IgD-negative memory B cell (primary cell): ENCODE results near the gene CACNB1. TPM values are rescaled to one million over a fixed set of nuclear protein-coding genes. Genes with fewer than 3 reads are reported as not detected.
A peak's percentile ranks its signal among the peaks of the same experiment; 100 is the strongest.

Source experiments
- H3K27ac Mint-ChIP-seq, 3 donors: one replicate each; pipeline ENCODE4 v1.8.0; 2020 to 2022; ENCODE audit warnings: mild to moderate bottlenecking in 3 of 3, mixed read lengths in 3 of 3, moderate library complexity in 1 of 3
- H3K27me3 Mint-ChIP-seq: one replicate; pipeline ENCODE4 v1.8.0; 2021; ENCODE audit warnings: mixed read lengths
- H3K36me3 Mint-ChIP-seq: one replicate; pipeline ENCODE4 v1.8.0; 2020; ENCODE audit warnings: mild to moderate bottlenecking, mixed read lengths
- H3K4me1 Mint-ChIP-seq, 3 donors: one replicate each; pipeline ENCODE4 v1.8.0; 2020 to 2022; ENCODE audit warnings: mixed read lengths in 3 of 3, mild to moderate bottlenecking in 1 of 3
- H3K4me3 Mint-ChIP-seq, 4 donors: one replicate each; pipeline ENCODE4 v1.8.0; 2020 to 2022; ENCODE audit warnings: mild to moderate bottlenecking in 4 of 4, mixed read lengths in 4 of 4, moderate library complexity in 3 of 4
- H3K9me3 Mint-ChIP-seq, 3 donors: one replicate each; pipeline ENCODE4 v1.8.0; 2020 to 2021; ENCODE audit warnings: mixed read lengths in 3 of 3, mild to moderate bottlenecking in 1 of 3
- polyA plus RNA-seq: library from polyadenylated mRNA; unstranded; fragments of 300-500 nt; fragmentation: Illumina TruSeq; gene quantifications from one replicate; pipeline ENCODE4 v1.2.3, GENCODE V29; 2021

CACNB1 gene
- polyA plus RNA-seq, 1 donor from 2014 or later: 0.45 TPM

DNA sequence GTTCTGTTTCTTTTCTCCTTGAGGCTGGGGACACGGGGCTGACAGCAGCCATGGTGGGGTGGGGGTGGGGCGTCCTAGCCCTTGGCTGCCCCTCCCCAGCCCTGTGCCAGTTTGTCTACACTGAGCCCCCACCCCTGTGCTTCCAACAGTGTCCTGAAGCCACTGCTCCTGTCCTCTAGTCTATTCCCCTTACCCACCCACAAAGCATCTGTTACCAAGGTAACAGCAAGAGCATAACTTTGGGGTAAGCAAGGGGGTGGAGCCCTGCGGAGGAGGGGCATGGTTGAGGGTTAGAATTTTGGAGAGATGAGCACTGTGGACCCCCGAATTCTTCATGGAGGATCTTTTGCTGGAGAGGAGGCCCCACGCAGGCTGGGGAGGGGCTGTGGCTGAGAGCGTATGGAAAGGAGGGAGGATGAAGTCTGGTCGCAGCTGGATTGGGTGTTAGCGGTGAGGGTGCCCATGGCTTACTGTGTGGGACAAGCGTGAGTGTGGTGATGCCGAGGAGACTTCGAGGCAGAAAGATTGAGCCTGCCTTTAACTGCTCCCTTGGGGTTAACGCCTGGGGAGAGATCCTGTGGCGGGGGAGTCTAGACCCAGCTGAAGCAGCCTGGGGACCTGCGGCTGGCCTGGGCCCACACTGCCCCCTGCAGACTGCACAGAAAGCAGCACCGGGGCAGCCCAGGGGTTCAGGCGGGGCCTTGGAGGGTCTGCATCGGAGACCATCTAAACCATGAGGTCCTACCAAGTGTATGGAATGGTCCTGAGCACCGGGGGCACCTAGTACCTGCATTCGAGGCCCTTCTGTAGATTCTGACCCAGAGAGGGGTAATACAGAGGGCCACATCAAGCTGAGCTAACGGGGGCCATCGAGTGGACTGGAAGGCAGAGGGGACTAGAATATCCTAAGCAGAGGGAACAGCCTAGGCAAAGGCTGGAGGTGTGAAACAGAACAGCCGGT, 34.4 kb upstream of the CACNB1 start:
- Mint-ChIP-seq H3K4me1 (peaks cover 8 to 10% (median 10%) of the 10 kb centered on the region in 3 donors), H3K4me3 (peak overlapping the region in 2 of 4 donors; percentile 74 to 75), H3K9me3 (no peaks in the 10 kb centered on the region), H3K36me3 (no peaks in the 10 kb centered on the region), H3K27me3 (peaks cover 36% of the 10 kb centered on the region), H3K27ac (peak overlapping the region in 2 of 3 donors; percentile 11 to 57)

DNA sequence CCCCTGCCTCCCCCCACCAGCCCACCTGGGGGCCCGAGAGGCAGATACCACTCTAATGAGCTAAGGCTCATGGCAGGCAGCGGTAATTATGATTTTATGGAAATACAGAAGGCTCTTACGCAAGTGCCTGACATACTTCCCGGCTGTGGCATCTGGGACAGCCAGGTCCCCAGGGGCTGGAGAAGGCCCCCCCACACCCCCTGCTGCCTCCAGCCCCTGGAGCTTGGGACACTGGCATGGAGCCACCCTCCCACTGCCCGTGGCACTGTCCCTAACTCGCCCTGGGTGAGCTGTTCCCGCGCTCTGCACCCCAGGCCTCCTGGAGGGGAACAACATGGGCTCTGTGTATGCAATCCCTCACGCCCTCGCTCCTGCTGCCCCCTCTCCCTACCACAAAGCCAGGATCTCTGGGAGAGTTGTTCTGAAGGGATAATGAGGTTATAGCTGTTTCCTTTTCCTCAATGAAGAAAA, 33.7 kb upstream of the CACNB1 start:
- Mint-ChIP-seq H3K9me3 (no peaks in the 10 kb centered on the region), H3K36me3 (no peaks in the 10 kb centered on the region), H3K27ac (peak overlapping the region in 1 of 3 donors; percentile 57), H3K27me3 (peaks cover 38% of the 10 kb centered on the region), H3K4me3 (no peak overlapping the region), H3K4me1 (peaks cover 10 to 12% (median 11%) of the 10 kb centered on the region in 3 donors)

GRCh38 chr17:39230361-39230760, 32.9 kb upstream of the CACNB1 start:
- Mint-ChIP-seq H3K4me1 (peaks cover 8 to 16% (median 13%) of the 10 kb centered on the region in 3 donors), H3K4me3 (no peak overlapping the region), H3K27me3 (peaks cover 42% of the 10 kb centered on the region), H3K27ac (no peak overlapping the region), H3K36me3 (no peaks in the 10 kb centered on the region), H3K9me3 (peaks cover 0 to 2% (median 0%) of the 10 kb centered on the region in 3 donors)

DNA sequence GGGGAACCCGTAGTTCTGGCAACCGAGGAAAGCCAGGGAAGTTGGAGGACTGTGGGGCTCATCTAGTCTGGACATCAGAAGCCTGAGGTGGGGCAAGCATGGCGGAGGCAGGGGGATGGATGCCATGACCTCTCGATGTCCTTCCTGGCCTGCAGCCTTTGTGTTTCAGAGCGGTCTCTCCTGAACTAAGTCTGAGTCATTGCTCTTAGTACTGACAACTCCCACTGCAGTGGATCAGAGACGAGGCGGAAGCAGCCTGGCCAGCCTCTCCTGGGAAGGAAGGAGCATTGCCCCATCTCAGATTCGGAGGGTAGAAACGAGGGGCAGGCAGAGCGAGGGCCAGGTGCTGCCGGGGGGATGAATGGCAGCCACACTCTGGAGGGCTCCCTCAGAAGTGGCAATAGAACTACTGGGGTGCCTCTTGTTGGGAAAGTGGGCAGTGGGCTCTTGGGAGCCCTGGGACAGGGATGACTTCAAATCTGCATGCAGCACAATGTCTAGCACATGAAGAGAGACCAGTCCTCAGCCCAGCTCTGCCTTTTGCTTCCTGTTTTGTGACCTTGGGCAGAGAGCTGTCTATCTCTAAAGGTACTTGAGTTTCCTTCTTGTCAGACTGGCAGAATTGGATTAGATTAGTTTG, 31.9 kb upstream of the CACNB1 start:
- H3K27me3 Mint-ChIP-seq: peaks cover 44% of the 10 kb centered on the region
- peaks cover 8 to 16% (median 13%) of the 10 kb centered on the region in 3 donors for H3K4me1 Mint-ChIP-seq
- no peak overlapping the region for H3K27ac Mint-ChIP-seq
- H3K9me3 Mint-ChIP-seq: peaks cover 0 to 2% (median 0%) of the 10 kb centered on the region in 3 donors
- H3K36me3 Mint-ChIP-seq: no peaks in the 10 kb centered on the region
- no peak overlapping the region for H3K4me3 Mint-ChIP-seq

DNA sequence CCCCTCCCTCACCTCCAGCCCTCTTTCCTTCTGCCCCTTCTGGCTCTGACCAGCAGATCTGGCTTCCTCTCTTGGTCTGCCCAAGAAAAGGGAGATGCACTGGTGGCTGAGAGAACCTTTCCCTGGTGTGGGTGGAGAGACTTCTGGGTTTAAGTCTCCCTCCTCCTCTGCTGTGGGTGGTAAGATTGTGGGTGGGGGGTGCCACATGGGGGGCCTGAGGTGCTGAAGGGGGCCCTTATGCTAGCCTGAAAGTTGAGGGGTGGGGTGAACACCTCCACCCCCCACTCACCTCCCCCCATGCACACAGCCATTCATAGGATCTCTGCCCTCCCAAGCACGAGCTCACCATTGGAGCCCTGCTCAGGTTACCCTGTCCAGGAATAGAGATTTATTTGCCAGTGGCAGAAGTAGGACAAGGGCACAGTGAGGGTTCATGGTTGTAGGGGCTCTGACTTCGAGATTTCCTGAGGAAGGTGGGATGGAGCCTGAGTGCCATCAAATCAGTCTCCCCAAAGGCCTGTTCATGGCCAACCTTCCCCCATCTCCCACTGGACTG, 30.0 kb upstream of the CACNB1 start:
- Mint-ChIP-seq H3K4me3 (peak overlapping the region in 1 of 4 donors; percentile 17), H3K9me3 (peaks cover 0 to 2% (median 0%) of the 10 kb centered on the region in 3 donors), H3K27ac (peak overlapping the region in 1 of 3 donors; percentile 44), H3K27me3 (peaks cover 48% of the 10 kb centered on the region), H3K4me1 (peaks cover 10 to 16% (median 13%) of the 10 kb centered on the region in 3 donors), H3K36me3 (no peaks in the 10 kb centered on the region)

GRCh38 chr17:39225959-39226683, 28.7 kb upstream of the CACNB1 start:
- Mint-ChIP-seq H3K4me3 (peak overlapping the region; percentile 68 to 92 (median 78)), H3K27ac (peak overlapping the region in 1 of 3 donors; percentile 39), H3K36me3 (no peaks in the 10 kb centered on the region), H3K4me1 (peaks cover 5 to 10% (median 6%) of the 10 kb centered on the region in 3 donors), H3K27me3 (peaks cover 39% of the 10 kb centered on the region), H3K9me3 (peaks cover 0 to 2% (median 0%) of the 10 kb centered on the region in 3 donors)

DNA sequence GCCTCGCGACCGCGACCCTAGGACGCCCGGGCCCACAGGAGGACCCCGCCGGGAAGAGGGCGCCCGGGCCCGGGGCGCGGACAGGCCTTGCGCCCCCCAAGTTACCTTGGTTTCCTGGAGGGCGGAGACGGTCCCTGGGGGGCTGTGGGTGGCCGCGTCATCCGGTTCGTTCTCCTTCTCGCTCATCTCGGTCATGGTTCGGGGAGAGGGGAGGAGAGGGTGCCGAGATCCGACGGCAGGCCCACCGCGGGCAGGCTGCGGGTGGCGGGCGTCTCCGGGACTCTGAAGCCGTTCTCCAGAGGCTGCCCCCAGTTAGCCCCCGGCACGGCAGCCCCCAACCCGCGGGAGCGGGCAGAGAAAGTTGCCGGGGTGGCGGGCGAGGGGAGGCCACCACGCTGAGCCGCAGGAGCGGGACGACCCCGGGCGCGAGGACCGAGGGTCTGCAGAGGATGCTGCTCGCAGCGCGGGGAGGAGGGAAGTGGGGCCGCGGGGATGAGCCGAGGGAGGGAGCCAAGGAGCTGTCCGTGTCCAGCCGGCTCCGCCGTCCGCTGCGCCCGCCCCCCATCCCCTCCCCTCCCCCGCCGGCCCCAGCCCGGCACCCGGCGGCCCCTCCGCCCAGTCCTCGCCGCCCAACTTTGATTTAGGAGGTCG, 28.0 kb upstream of the CACNB1 start, which contains the start of gene STAC2:
Gene STAC2 (minus strand): TSS at position 638 of the 651 bp plus-strand sequence. CDS start 443 bp downstream, at position 195.
- H3K9me3 Mint-ChIP-seq: peaks cover 0 to 2% (median 0%) of the 10 kb centered on the region in 3 donors
- H3K27me3 Mint-ChIP-seq: peaks cover 37% of the 10 kb centered on the region
- peak within 1 kb of the TSS in 1 of 3 donors; percentile 39 for H3K27ac Mint-ChIP-seq
- H3K4me3 Mint-ChIP-seq: peak within 1 kb of the TSS; percentile 74 to 92 (median 78)
- no peaks in the 10 kb centered on the region for H3K36me3 Mint-ChIP-seq
- peaks cover 5 to 10% (median 6%) of the 10 kb centered on the region in 3 donors for H3K4me1 Mint-ChIP-seq

GRCh38 chr17:39224778-39225307, 27.4 kb upstream of the CACNB1 start:
- Mint-ChIP-seq H3K27me3 (peaks cover 36% of the 10 kb centered on the region), H3K9me3 (peaks cover 0 to 2% (median 0%) of the 10 kb centered on the region in 3 donors), H3K36me3 (no peaks in the 10 kb centered on the region), H3K4me1 (peaks cover 5 to 9% (median 6%) of the 10 kb centered on the region in 3 donors), H3K27ac (no peak overlapping the region), H3K4me3 (peak overlapping the region; percentile 54 to 92 (median 69))

GRCh38 chr17:39223907-39224777, 26.7 kb upstream of the CACNB1 start:
- no peaks in the 10 kb centered on the region for H3K36me3 Mint-ChIP-seq
- H3K4me1 Mint-ChIP-seq: peaks cover 4 to 6% (median 5%) of the 10 kb centered on the region in 3 donors
- H3K9me3 Mint-ChIP-seq: peaks cover 0 to 2% (median 0%) of the 10 kb centered on the region in 3 donors
- H3K27ac Mint-ChIP-seq: peak overlapping the region in 1 of 3 donors; percentile 25
- H3K27me3 Mint-ChIP-seq: peaks cover 31% of the 10 kb centered on the region
- peak overlapping the region in 2 of 4 donors; percentile 54 to 71 for H3K4me3 Mint-ChIP-seq

- H3K9me3 Mint-ChIP-seq: peaks cover 0 to 2% (median 0%) of the 10 kb centered on the region in 3 donors
- H3K36me3 Mint-ChIP-seq: no peaks in the 10 kb centered on the region
- H3K27me3 Mint-ChIP-seq: peaks cover 29% of the 10 kb centered on the region
- H3K27ac Mint-ChIP-seq: peak overlapping the region in 1 of 3 donors; percentile 25
- H3K4me1 Mint-ChIP-seq: peaks cover 5 to 9% (median 5%) of the 10 kb centered on the region in 3 donors
- H3K4me3 Mint-ChIP-seq: peak overlapping the region in 2 of 4 donors; percentile 28 to 54
Observed at GRCh38 chr17:39222866-39223834, 25.7 kb upstream of the CACNB1 start.

DNA sequence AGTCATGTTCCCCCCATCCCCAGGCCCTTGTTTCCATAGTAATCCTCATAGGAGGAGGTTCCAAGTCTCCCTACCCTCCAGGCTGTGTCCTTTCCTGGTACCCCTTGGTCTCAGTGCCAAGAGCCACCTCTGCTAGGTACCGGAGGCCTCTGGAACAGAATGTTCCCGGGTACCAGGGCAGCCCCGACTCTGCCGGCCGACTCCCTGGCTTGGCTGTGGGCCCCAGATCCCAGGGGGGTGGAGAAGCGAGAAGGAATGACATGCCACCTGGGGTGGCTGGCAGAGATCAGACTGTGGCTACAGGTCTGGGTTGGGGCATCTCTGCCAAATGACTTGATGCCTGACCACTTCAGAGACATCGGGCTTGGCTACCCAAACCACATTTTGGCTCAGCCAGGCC, 24.7 kb upstream of the CACNB1 start:
- Mint-ChIP-seq H3K4me3 (peak overlapping the region in 1 of 4 donors; percentile 17), H3K27ac (no peak overlapping the region), H3K4me1 (peaks cover 5 to 9% (median 5%) of the 10 kb centered on the region in 3 donors), H3K9me3 (peaks cover 0 to 2% (median 0%) of the 10 kb centered on the region in 3 donors), H3K36me3 (no peaks in the 10 kb centered on the region), H3K27me3 (peaks cover 21% of the 10 kb centered on the region)

DNA sequence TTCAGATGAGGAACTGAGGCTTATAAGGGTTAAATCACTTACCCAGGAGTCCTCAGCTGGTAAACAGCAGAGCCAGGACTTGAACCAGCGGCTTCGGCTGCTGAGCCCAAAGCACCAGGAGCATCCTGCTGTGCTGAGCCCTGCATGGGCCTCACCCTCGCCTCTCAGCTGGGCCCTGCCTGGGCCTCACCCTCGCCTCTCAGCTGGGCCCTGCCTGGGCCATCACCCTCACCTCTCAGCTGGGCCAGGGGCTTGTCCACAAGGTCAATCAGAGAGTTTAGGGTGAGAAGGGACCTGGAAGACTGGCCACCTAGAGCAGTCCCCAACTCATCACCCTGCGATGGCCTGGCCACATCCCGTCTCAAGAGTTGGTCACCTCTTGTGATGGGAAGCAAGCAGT, 24.1 kb upstream of the CACNB1 start:
- peaks cover 5 to 9% (median 5%) of the 10 kb centered on the region in 3 donors for H3K4me1 Mint-ChIP-seq
- H3K27me3 Mint-ChIP-seq: peaks cover 23% of the 10 kb centered on the region
- no peaks in the 10 kb centered on the region for H3K36me3 Mint-ChIP-seq
- H3K4me3 Mint-ChIP-seq: no peak overlapping the region
- H3K27ac Mint-ChIP-seq: no peak overlapping the region
- H3K9me3 Mint-ChIP-seq: peaks cover 0 to 2% (median 0%) of the 10 kb centered on the region in 3 donors
